H9 (cell line): ENCODE results near the gene ITGA2. TPM values are rescaled to one million over a fixed set of nuclear protein-coding genes. Genes with fewer than 3 reads are reported as not detected.

Experiments
- DNase-seq: peaks from one replicate; pipeline ENCODE4 v3.0.0-alpha.2; 2017
- H2AFZ ChIP-seq: one replicate; pipeline ENCODE4 v1.6.1; 2013; ENCODE audit warnings: mild to moderate bottlenecking, low read length, control low read depth, moderate library complexity
- H2AK5ac ChIP-seq: 2 replicates; pipeline ENCODE4 v1.6.1; 2013; ENCODE audit warnings: low read length, control low read depth, mixed read lengths; ENCODE audit not compliant: insufficient read length
- H2BK120ac ChIP-seq: one replicate; pipeline ENCODE4 v1.6.1; 2013; ENCODE audit warnings: low read depth, mild to moderate bottlenecking, low read length, control low read depth, inconsistent platforms; ENCODE audit not compliant: poor library complexity, severe bottlenecking
- H2BK12ac ChIP-seq: 2 replicates; pipeline ENCODE4 v1.6.1; 2013; ENCODE audit warnings: low read length, control low read depth, mixed read lengths, low read depth; ENCODE audit not compliant: insufficient read length
- H2BK15ac ChIP-seq: 2 replicates; pipeline ENCODE4 v1.6.1; 2013; ENCODE audit warnings: low read depth, low read length, control low read depth
- H2BK20ac ChIP-seq: one replicate; pipeline ENCODE4 v1.6.1; 2013; ENCODE audit warnings: low read depth, mild to moderate bottlenecking, low read length, control low read depth, inconsistent platforms; ENCODE audit not compliant: poor library complexity, severe bottlenecking
- H2BK5ac ChIP-seq: 2 replicates; pipeline ENCODE4 v1.6.1; 2013; ENCODE audit warnings: low read length, control low read depth, mixed read lengths; ENCODE audit not compliant: insufficient read length
- H3K14ac ChIP-seq: 2 replicates; pipeline ENCODE4 v1.6.1; 2013; ENCODE audit warnings: low read length, control low read depth; ENCODE audit not compliant: insufficient read depth
- H3K18ac ChIP-seq: 2 replicates; pipeline ENCODE4 v1.6.1; 2013; ENCODE audit warnings: low read depth, mild to moderate bottlenecking, mixed read lengths, low read length, control low read depth; ENCODE audit not compliant: insufficient read length
- H3K23ac ChIP-seq: 2 replicates; pipeline ENCODE4 v1.6.1; 2013; ENCODE audit warnings: low read length, control low read depth, mixed read lengths, low read depth; ENCODE audit not compliant: insufficient read length
- H3K23me2 ChIP-seq: 2 replicates; pipeline ENCODE4 v1.6.1; 2013; ENCODE audit warnings: low read depth, mild to moderate bottlenecking, mixed read lengths, low read length, control low read depth; ENCODE audit not compliant: insufficient read length, poor library complexity, severe bottlenecking
- H3K27ac ChIP-seq: 2 replicates; pipeline ENCODE4 v1.5.1; 2013; ENCODE audit warnings: low read length, control low read depth, mixed read lengths, low read depth; ENCODE audit not compliant: insufficient read length
- H3K27me3 ChIP-seq: 2 replicates; pipeline ENCODE4 v1.6.1; 2013; ENCODE audit warnings: low read length, control low read depth, inconsistent platforms; ENCODE audit not compliant: insufficient read depth
- H3K4ac ChIP-seq: 2 replicates; pipeline ENCODE4 v1.6.1; 2013; ENCODE audit warnings: low read depth, mild to moderate bottlenecking, control low read depth, inconsistent platforms, low read length, moderate library complexity
- H3K4me1 ChIP-seq: 2 replicates; pipeline ENCODE4 v1.6.1; 2013; ENCODE audit warnings: low read length, control low read depth, inconsistent platforms; ENCODE audit not compliant: insufficient read depth
- H3K4me2 ChIP-seq: 2 replicates; pipeline ENCODE4 v1.6.1; 2013; ENCODE audit warnings: low read length, control low read depth, mixed read lengths; ENCODE audit not compliant: insufficient read length, insufficient read depth
- H3K56ac ChIP-seq: 2 replicates; pipeline ENCODE4 v1.6.1; 2013; ENCODE audit warnings: low read depth, mild to moderate bottlenecking, mixed read lengths, low read length, control low read depth; ENCODE audit not compliant: insufficient read length
- H3K79me1 ChIP-seq: 2 replicates; pipeline ENCODE4 v1.6.1; 2013; ENCODE audit warnings: low read depth, mild to moderate bottlenecking, moderate library complexity, low read length, control low read depth, inconsistent platforms; ENCODE audit not compliant: insufficient read depth, poor library complexity, severe bottlenecking
- H3K79me2 ChIP-seq: 2 replicates; pipeline ENCODE4 v1.6.1; 2013; ENCODE audit warnings: low read length, control low read depth, inconsistent platforms; ENCODE audit not compliant: insufficient read depth
- H3K9ac ChIP-seq: 2 replicates; pipeline ENCODE4 v1.6.1; 2013; ENCODE audit warnings: low read length, control low read depth, mixed read lengths; ENCODE audit not compliant: insufficient read length; ENCODE audit errors: extremely low read depth
- H3K9me3 ChIP-seq: one replicate; pipeline ENCODE4 v1.6.1; 2013; ENCODE audit warnings: low read depth, low read length, inconsistent platforms; ENCODE audit not compliant: control insufficient read depth
- H3T11ph ChIP-seq: one replicate; pipeline ENCODE4 v1.6.1; 2013; ENCODE audit warnings: mild to moderate bottlenecking, low read length, control low read depth, inconsistent platforms
- H4K20me1 ChIP-seq: one replicate; pipeline ENCODE4 v1.6.1; 2013; ENCODE audit not compliant: control insufficient read depth, insufficient read length, insufficient read depth
- H4K5ac ChIP-seq: 2 replicates; pipeline ENCODE4 v1.6.1; 2013; ENCODE audit warnings: low read depth, mild to moderate bottlenecking, mixed read lengths, low read length, control low read depth; ENCODE audit not compliant: insufficient read length
- H4K8ac ChIP-seq: replicated peaks from 2 replicates; pipeline ENCODE4 v1.6.1; 2013; ENCODE audit warnings: low read length, control low read depth, mixed read lengths, low read depth; ENCODE audit not compliant: insufficient read length
- H4K91ac ChIP-seq: 2 replicates; pipeline ENCODE4 v1.6.1; 2013; ENCODE audit warnings: low read depth, mild to moderate bottlenecking, moderate library complexity, mixed read lengths, low read length, control low read depth; ENCODE audit not compliant: insufficient read length
- H3K27ac Mint-ChIP-seq, 3 experiments: 2 replicates in 2 of 3; 3 replicates in 1 of 3; pipeline ENCODE4 v1.8.0; 2020 to 2021; ENCODE audit warnings: mixed read lengths in 3 of 3, mild to moderate bottlenecking in 1 of 3, moderate library complexity in 1 of 3
- H3K27me3 Mint-ChIP-seq: 2 replicates; pipeline ENCODE4 v1.8.0; 2021; ENCODE audit warnings: low read depth, mild to moderate bottlenecking, moderate library complexity, mixed read lengths
- H3K36me3 Mint-ChIP-seq, 3 experiments: 2 replicates in 2 of 3; 3 replicates in 1 of 3; pipeline ENCODE4 v1.8.0; 2020 to 2021; ENCODE audit warnings: low read depth in 3 of 3, mixed read lengths in 3 of 3; ENCODE audit not compliant: insufficient read depth in 1 of 3
- H3K4me1 Mint-ChIP-seq, 2 experiments: 2 replicates each; pipeline ENCODE4 v1.8.0; 2020; ENCODE audit warnings: mixed read lengths in 2 of 2
- H3K4me3 Mint-ChIP-seq, 2 experiments: 2 replicates in 1 of 2; 3 replicates in 1 of 2; pipeline ENCODE4 v1.8.0; 2020 to 2021; ENCODE audit warnings: mild to moderate bottlenecking in 2 of 2, mixed read lengths in 2 of 2, moderate library complexity in 1 of 2
- H3K9me3 Mint-ChIP-seq, 2 experiments: 2 replicates in 1 of 2; 3 replicates in 1 of 2; pipeline ENCODE4 v1.8.0; 2020; ENCODE audit warnings: mild to moderate bottlenecking in 2 of 2, mixed read lengths in 2 of 2, moderate library complexity in 1 of 2
- WGBS: extraction: QIAGEN DNeasy Blood & Tissue Kit; methylation state at CpG from one replicate; pipeline ENCODE4 v1.1.7; 2013; ENCODE audit warnings: missing lambda C conversion rate, low lambda C conversion rate, mixed read lengths; ENCODE audit not compliant: insufficient read length; ENCODE audit errors: extremely low coverage; 5-methylcytosine and 5-hydroxymethylcytosine counted together
- total RNA-seq: library from RNA; stranded (reverse); gene quantifications from 2 replicates; pipeline ENCODE4 v1.2.1, GENCODE V29; 2021
- TF ChIP-seq, protein P1 (sequence below): fragments of 200-600 bp; sonication (generic); conservative IDR thresholded peaks from 3 replicates; pipeline ENCODE4 v1.8.0; 2021; ENCODE audit warnings: antibody characterized with exemption, mild to moderate bottlenecking

Gene ITGA2
- total RNA-seq, 1 experiment from 2014 or later, result 3.0 TPM

- Histone ChIP-seq H3K4me2 (no peak overlapping the region), H3K4ac (no peak overlapping the region), H3K14ac (no peak overlapping the region), H3K79me2 (no peaks in the 10 kb centered on the region), H2AK5ac (no peak overlapping the region), H2AFZ (no peak overlapping the region), H2BK15ac (no peak overlapping the region), H4K5ac (no peak overlapping the region), H3T11ph (no peak overlapping the region), H3K9me3 (no peaks in the 10 kb centered on the region), H3K27me3 (no peaks in the 10 kb centered on the region), H3K79me1 (no peaks in the 10 kb centered on the region), H3K56ac (no peak overlapping the region), H2BK120ac (no peak overlapping the region), H3K4me1 (no peaks in the 10 kb centered on the region), H3K9ac (no peak overlapping the region), H3K23ac (no peak overlapping the region), H3K23me2 (no peaks in the 10 kb centered on the region), H2BK20ac (no peak overlapping the region), H2BK12ac (no peak overlapping the region), H4K20me1 (no peaks in the 10 kb centered on the region), H2BK5ac (no peak overlapping the region), H3K18ac (no peak overlapping the region), H3K27ac (no peak overlapping the region), H4K91ac (no peak overlapping the region), H4K8ac (no peak overlapping the region)
- TF ChIP-seq, protein P1, sequence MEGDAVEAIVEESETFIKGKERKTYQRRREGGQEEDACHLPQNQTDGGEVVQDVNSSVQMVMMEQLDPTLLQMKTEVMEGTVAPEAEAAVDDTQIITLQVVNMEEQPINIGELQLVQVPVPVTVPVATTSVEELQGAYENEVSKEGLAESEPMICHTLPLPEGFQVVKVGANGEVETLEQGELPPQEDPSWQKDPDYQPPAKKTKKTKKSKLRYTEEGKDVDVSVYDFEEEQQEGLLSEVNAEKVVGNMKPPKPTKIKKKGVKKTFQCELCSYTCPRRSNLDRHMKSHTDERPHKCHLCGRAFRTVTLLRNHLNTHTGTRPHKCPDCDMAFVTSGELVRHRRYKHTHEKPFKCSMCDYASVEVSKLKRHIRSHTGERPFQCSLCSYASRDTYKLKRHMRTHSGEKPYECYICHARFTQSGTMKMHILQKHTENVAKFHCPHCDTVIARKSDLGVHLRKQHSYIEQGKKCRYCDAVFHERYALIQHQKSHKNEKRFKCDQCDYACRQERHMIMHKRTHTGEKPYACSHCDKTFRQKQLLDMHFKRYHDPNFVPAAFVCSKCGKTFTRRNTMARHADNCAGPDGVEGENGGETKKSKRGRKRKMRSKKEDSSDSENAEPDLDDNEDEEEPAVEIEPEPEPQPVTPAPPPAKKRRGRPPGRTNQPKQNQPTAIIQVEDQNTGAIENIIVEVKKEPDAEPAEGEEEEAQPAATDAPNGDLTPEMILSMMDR, result no peak
- no peaks in the 10 kb centered on the region for H3K27me3 Mint-ChIP-seq
- no peaks in the 10 kb centered on the region for H3K4me1 Mint-ChIP-seq
- no peak for DNase-seq
- no peaks in the 10 kb centered on the region for H3K36me3 Mint-ChIP-seq
- H3K9me3 Mint-ChIP-seq, result peaks cover 0 to 2% of the 10 kb centered on the region in 2 experiments; a peak in 1 of 5 replicates
- no peak overlapping the region for H3K4me3 Mint-ChIP-seq
- no CpG with 5 or more reads among the region's 1 CpG for WGBS
- no peak overlapping the region for H3K27ac Mint-ChIP-seq
These were observed 138.0 kb downstream of the ITGA2 start for GRCh38 chr5:53127107-53127506.
